GM21723 (cell line): ENCODE measurements around the gene RNF148.
"Not testable (repeated sequence)": the region's sequence is repeated elsewhere in the genome, so short reads cannot be mapped to it uniquely, and the experiment has no call there.

Source experiments
- ATAC-seq: cut with Tn5 transposase; IDR thresholded peaks from one replicate; pipeline ENCODE4 v1.9.1; 2021; ENCODE audit warnings: mild to moderate bottlenecking, moderate library complexity; ENCODE audit not compliant: unreplicated experiment

RNF148 gene

GRCh38 chr7:122691569-122692235 is 11.0 kb downstream of the RNF148 start:
- ATAC-seq: no peak

DNA sequence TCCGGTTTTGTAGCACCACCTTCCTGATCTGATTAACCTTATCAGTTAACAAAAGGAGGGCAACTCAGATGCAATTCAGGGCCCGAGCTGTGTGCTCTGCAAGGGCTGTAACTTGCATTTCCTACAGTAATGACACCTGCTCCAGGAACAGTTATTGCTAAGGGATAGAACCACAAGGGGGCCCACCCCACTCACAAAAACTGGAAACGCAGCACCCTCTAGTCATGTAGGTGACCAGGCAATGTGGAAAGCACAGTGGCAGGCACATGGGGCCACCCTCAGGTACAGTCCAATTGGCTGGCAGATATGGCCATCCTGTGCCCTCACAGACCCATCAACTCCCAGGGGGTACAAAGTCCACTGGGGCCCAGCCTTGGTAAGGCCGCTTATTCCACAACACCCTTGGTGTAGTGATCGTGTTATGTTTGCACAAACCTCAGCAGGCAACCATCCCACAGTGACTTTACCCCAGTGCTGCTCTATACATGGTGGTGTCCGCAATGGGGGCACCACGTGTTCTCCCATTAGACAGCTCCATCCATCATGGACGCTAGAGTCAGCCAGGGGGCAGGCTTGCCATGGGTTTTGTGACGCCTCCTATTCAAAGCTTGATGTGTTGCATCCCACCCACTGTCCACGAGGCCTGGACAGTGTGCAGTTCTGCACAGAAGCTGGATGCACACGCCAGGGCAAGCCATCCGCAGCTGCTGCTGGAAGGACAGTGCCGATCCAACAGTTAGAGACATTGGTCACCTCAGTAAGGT is 13.2 kb downstream of the RNF148 start:
- ATAC-seq: no peak

DNA sequence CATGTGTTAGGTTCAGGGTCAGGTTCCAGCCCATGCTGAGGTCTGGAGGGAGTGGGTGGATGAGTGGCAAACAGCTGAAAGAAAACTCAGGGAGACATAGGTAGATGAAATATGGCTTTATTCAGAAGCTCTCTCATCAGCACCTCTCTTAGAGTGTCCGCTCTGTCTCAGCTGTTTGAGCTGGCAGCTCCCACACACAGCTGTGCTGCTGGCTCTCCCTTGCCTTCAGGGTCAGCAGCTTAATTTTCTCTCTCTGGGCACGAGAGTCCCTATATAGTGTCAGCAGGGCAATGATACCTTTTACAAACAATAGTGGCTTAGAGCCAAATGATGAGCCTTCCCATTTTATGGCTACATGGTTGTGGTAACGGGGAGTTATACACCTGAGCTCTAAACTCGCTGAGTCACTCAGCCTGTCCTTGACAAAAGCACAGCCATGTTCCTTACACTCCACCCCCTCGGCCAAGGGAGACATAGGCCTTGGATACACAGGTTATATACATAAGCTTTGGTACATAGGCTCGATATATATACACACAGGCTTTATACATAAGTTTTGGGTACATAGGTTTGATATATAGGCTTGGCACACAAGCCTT is 14.2 kb downstream of the RNF148 start:
- no peak for ATAC-seq

GRCh38 chr7:122686360-122686878 is 16.3 kb downstream of the RNF148 start:
- ATAC-seq: no peak

DNA sequence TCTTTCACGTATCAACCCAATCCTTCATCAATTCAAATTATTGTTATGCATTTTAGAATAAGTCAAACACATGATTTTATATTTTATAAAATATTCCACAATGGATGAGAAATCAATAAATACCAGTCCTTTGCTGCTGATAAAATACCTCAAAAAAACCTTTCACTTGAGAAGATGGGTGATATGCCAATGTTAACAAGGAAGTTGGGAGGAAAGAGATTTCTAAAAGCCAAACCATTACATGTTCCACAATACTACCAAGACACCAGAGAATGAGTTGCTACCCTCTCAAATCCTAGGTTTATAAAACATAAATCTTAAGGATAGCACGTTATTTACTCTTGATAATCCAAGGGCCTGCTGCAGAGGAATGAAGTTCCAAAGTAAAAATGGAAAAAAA is 18.2 kb downstream of the RNF148 start:
- no peak for ATAC-seq

DNA sequence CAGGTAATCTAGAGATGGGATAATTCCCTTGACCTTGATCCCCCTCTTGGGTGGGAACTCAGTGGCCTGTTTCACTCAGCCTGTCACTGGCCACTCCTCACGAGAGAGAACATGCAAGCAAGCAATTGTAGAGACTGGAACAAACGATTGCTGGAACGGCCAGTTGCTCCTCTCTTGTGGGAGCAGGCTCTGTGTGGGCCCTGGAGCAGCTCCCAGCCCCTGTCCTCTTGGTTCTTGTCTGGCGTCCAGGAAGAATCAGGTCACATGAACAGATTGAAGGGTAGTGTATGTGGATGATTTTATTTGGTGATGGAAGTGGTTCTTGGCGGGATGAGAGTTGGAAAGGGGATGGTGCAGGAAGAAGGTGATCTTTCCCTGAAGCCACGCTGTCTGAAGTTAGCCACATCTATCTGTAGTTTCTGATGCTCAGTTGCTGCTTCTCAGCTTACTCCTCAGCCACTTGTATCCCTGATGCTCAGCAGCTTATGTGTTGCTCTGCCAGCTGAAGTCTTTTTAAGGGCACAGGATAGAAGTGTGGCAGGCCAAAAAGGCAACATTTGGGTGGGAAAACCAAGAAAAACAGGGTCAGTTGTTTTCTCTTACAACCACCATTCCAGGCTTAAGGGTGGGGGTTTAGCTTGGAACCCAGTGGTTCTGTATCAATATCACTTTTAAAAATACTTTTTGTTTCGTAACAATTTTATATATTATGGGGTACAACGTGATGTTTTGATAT is 19.7 kb downstream of the RNF148 start:
- ATAC-seq: no peak

DNA sequence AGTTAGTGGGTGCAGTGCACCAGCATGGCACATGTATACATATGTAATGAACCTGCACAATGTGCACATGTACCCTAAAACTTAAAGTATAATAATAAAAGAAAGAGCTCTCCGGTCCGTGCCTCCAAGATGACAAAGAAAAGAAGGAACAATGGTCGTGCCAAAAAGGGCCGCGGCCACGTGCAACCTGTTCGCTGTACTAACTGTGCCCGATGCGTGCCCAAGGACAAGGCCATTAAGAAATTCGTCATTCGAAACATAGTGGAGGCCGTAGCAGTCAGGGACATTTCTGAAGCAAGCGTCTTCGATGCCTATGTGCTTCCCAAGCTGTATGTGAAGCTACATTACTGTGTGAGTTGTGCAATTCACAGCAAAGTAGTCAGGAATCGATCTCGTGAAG is 21.5 kb downstream of the RNF148 start:
- ATAC-seq: not testable (repeated sequence)

DNA sequence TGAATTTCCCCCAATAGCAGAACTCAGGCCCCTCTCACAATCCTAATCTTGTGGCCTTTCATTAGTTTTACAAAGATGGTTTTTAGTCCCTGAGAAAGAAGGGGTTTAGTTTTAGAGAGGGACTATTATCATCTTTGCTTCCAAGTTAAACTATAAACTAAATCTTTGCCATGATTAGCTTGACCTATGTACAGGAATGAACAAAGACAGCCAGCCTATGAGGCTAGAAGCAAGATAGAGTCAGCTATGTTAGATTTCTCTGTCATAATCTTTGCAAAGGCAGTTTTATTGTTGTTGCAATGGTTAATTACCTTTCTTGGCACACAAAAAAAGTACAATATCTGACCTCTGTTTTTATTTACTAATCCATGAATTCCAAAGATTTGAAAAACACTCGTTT is 22.9 kb downstream of the RNF148 start:
- ATAC-seq: no peak

DNA sequence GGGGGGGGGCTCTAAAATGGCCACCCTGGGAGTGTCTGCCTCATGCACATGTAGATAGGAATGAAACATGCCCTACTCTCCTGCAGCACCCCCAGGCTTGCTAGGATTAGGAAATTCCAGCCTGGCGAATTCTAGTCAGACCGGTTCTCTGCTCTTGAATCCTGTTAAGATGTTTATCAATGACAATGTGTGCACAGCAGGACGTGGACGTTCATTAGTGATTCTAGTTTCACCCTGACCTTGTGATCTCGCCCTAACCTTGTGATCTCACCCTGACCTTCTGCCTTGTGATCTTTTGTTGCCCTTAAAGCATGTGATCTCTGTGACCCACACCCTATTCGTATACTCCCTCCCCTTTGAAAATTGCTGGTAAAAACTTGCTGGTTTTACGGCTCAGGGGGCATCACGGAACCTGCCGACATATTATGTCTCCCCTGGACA is 23.4 kb downstream of the RNF148 start:
- not testable (repeated sequence) for ATAC-seq

DNA sequence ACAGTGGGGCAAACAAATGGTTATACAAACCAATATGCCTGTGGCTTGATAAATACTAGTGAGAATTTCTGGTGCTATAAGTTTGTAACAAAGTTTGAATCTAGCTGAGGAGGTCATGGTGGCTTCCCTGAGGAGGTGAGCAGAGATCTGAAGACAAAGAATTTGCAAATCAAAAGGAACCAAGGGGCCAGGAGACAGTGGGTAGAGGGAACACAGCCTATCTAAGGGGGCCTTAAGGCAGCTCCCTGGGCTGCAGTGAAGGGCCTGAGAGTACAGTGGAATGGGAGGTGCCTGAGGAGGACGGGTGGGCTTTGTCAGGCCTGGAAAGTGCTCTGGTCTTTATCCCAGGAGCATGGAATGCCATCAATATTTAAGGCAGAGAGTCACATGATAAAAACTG is 25.6 kb downstream of the RNF148 start:
- ATAC-seq: no peak

DNA sequence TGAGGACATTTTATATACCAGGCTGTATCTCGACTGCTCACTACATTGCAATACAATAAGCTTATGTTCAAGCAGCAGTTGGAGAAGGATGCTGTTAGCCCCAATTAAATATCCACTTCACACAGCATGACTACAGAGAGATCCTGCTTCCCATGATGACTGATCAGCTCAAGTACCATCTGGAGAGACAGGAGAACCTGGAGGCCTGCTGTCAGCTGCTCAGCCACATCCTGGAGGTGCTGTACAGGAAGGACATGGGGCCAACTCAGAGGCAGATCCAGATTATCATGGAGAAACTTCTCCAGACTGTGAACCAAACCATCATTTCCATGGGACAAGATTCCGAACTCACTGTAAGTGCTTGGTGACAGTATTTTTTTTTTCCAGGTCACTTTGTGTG is 26.3 kb downstream of the RNF148 start:
- no peak for ATAC-seq

- ATAC-seq: no peak
Observed at GRCh38 chr7:122675621-122676020, 27.1 kb downstream of the RNF148 start.

- no peak for ATAC-seq
Observed at GRCh38 chr7:122675011-122675410, 27.7 kb downstream of the RNF148 start.

GRCh38 chr7:122674502-122674901 is 28.2 kb downstream of the RNF148 start:
- no peak for ATAC-seq

DNA sequence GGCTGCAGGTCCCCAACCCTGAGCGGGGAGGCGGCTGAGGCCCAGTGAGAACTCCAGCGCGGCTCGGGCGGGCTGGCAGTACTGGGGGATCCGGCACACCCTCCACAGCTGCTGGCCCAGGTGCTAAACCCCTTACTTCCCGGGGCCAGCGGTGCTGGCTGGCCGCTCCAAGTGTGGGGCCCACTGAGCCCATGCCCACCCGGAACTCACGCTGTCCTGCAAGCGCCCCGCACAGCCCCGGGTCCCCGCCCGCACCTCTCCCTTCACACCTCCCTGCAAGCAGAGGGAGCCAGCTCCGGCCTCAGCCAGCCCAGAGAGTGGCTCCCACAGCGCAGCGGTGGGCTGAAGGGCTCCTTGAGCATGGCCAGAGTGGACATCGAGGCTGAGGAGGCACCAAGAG is 28.8 kb downstream of the RNF148 start:
- no peak for ATAC-seq

DNA sequence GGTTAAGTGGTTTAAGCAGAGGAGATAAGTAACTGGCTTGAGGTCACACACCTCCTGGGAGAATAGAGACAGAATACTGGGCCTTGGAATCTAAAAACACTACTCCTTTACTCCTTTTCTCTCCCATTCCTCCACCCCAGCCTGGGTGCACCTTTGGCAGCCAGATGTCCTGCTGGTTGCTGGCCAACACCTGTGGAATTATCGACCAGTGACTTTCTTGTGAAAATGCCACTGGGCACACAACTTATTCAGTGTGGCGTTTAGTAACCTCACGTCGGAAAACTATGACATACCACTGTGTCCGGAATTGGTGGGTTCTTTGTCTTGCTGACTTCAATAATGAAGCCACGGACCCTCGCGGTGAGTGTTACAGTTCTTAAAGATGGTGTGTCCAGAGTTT is 30.2 kb downstream of the RNF148 start:
- no peak for ATAC-seq

GRCh38 chr7:122663733-122664132 is 39.0 kb downstream of the RNF148 start:
- ATAC-seq: no peak

GRCh38 chr7:122658856-122659255 is 43.9 kb downstream of the RNF148 start:
- ATAC-seq: no peak

- ATAC-seq: no peak
Observed at GRCh38 chr7:122653685-122654084, 49.0 kb downstream of the RNF148 start.

- no peak for ATAC-seq
Observed at GRCh38 chr7:122652876-122653275, 49.8 kb downstream of the RNF148 start.
